IMR-90 (cell line): ENCODE data around the gene CD81. TPM values are rescaled to one million over a fixed set of nuclear protein-coding genes. Genes with fewer than 3 reads are reported as not detected.

Experiments
- ATAC-seq: fragments of 200-7000 bp; cut with Tn5 transposase; 2 replicates; pipeline ENCODE4 v1.9.1; 2020; ENCODE audit warnings: low read depth, mild to moderate bottlenecking, moderate library complexity
- BruUV-seq: library from RNA; stranded (reverse); fragments of 400-500 nt; replicated peaks from 2 replicates; lab custom pipeline; 2021; lab: Mats Ljungman, UMichigan
- CTCF ChIA-PET: fragments of 300-600 bp; formaldehyde crosslinking; extraction: SDS; loops from one replicate; lab custom pipeline; 2021; ENCODE audit warnings: antibody characterized with exemption; lab: Yijun Ruan, JAX
- POLR2A ChIA-PET: fragments of 300-600 bp; sonication (Branson Sonifier 250); formaldehyde crosslinking; loops from one replicate; lab custom pipeline; 2022; ENCODE audit warnings: antibody characterized with exemption; ENCODE audit not compliant: unreplicated experiment; lab: Charles Lee
- DNase-seq: peaks from one replicate; pipeline ENCODE4 v3.0.0; 2013
- H2AFZ ChIP-seq: replicated peaks from 2 replicates; pipeline ENCODE3; 2013; ENCODE audit warnings: low read length, mild to moderate bottlenecking; ENCODE audit not compliant: poor library complexity
- H2AK5ac ChIP-seq: 2 replicates; pipeline ENCODE4 v1.6.1; 2013; ENCODE audit warnings: low read depth, low read length, inconsistent platforms
- H2AK9ac ChIP-seq: replicated peaks from 2 replicates; pipeline ENCODE3; 2013; ENCODE audit warnings: mild to moderate bottlenecking, low read depth, low read length, moderate library complexity; ENCODE audit not compliant: poor library complexity
- H2BK120ac ChIP-seq: 2 replicates; pipeline ENCODE4 v1.6.1; 2013; ENCODE audit warnings: low read depth, low read length, inconsistent platforms
- H2BK15ac ChIP-seq: 3 replicates; pipeline ENCODE4 v1.6.1; 2013; ENCODE audit warnings: low read depth, low read length, inconsistent platforms
- H2BK20ac ChIP-seq: 2 replicates; pipeline ENCODE4 v1.6.1; 2013; ENCODE audit warnings: low read depth, mild to moderate bottlenecking, inconsistent platforms, low read length, moderate library complexity
- H2BK5ac ChIP-seq: 2 replicates; pipeline ENCODE4 v1.6.1; 2013; ENCODE audit warnings: mild to moderate bottlenecking, low read depth, low read length, inconsistent platforms; ENCODE audit not compliant: poor library complexity, severe bottlenecking
- H3K14ac ChIP-seq: replicated peaks from 2 replicates; pipeline ENCODE4 v1.6.1; 2013; ENCODE audit warnings: low read depth, low read length, inconsistent platforms
- H3K18ac ChIP-seq: 2 replicates; pipeline ENCODE4 v1.6.1; 2013; ENCODE audit warnings: low read depth, low read length, control low read depth
- H3K23ac ChIP-seq: 2 replicates; pipeline ENCODE4 v1.6.1; 2013; ENCODE audit warnings: low read depth, low read length, inconsistent platforms
- H3K27ac ChIP-seq: 2 replicates; pipeline ENCODE4 v1.5.1; 2013; ENCODE audit warnings: mild to moderate bottlenecking, control low read depth, low read length; ENCODE audit not compliant: insufficient read depth
- H3K27me3 ChIP-seq: 2 replicates; pipeline ENCODE4 v1.6.1; 2013; ENCODE audit warnings: low read length; ENCODE audit not compliant: control insufficient read depth, insufficient read depth
- H3K36me3 ChIP-seq: 2 replicates; pipeline ENCODE4 v1.6.1; 2013; ENCODE audit warnings: low read length, mixed read lengths; ENCODE audit not compliant: control insufficient read depth, insufficient read depth
- H3K4ac ChIP-seq: 2 replicates; pipeline ENCODE4 v1.6.1; 2013; ENCODE audit warnings: low read depth, low read length, inconsistent platforms
- H3K4me1 ChIP-seq: 2 replicates; pipeline ENCODE4 v1.6.1; 2013; ENCODE audit warnings: low read length, mixed read lengths; ENCODE audit not compliant: control insufficient read depth, insufficient read depth
- H3K4me2 ChIP-seq: 2 replicates; pipeline ENCODE4 v1.6.1; 2013; ENCODE audit warnings: low read depth, mild to moderate bottlenecking, control low read depth, low read length, moderate library complexity
- H3K4me3 ChIP-seq: 2 replicates; pipeline ENCODE4 v1.5.1; 2013; ENCODE audit warnings: low read depth, mild to moderate bottlenecking, control low read depth, low read length, moderate library complexity; ENCODE audit not compliant: insufficient read depth
- H3K56ac ChIP-seq: 2 replicates; pipeline ENCODE4 v1.6.1; 2013; ENCODE audit warnings: low read length, inconsistent platforms; ENCODE audit not compliant: insufficient read depth; ENCODE audit errors: extremely low read depth
- H3K79me1 ChIP-seq, 2 experiments: 2 replicates each; pipeline ENCODE4 v1.6.1; 2013; ENCODE audit warnings: low read length in 2 of 2, inconsistent platforms in 1 of 2, low read depth in 1 of 2
- H3K9ac ChIP-seq: 2 replicates; pipeline ENCODE4 v1.6.1; 2013; ENCODE audit warnings: low read depth, low read length, control low read depth
- H3K9me1 ChIP-seq: 2 replicates; pipeline ENCODE4 v1.6.1; 2013; ENCODE audit warnings: low read length, inconsistent platforms; ENCODE audit not compliant: insufficient read depth
- H3K9me3 ChIP-seq: 2 replicates; pipeline ENCODE4 v1.6.1; 2013; ENCODE audit warnings: low read length; ENCODE audit not compliant: control insufficient read depth, insufficient read depth
- H4K20me1 ChIP-seq: 2 replicates; pipeline ENCODE4 v1.6.1; 2013; ENCODE audit warnings: low read length, inconsistent platforms; ENCODE audit not compliant: insufficient read depth
- H4K5ac ChIP-seq: 2 replicates; pipeline ENCODE4 v1.6.1; 2013; ENCODE audit warnings: mild to moderate bottlenecking, low read depth, low read length, control low read depth
- H4K8ac ChIP-seq, 2 experiments: 2 replicates each; pipeline ENCODE4 v1.6.1; 2013; ENCODE audit warnings: low read depth in 2 of 2, low read length in 2 of 2, control low read depth in 1 of 2, inconsistent platforms in 1 of 2
- H4K91ac ChIP-seq: 2 replicates; pipeline ENCODE4 v1.6.1; 2013; ENCODE audit warnings: low read depth, low read length, inconsistent platforms; ENCODE audit not compliant: insufficient read depth
- BHLHE40 ChIP-seq: fragments of 150-350 bp; IDR thresholded peaks from 2 replicates; pipeline ENCODE4 v1.6.1; 2016; ENCODE audit warnings: mild to moderate bottlenecking, low read depth, low read length
- CEBPB ChIP-seq: IDR thresholded peaks from 2 replicates; pipeline ENCODE4 v1.6.1; 2012; ENCODE audit warnings: low read depth, low read length, improper control_type of control experiment
- FOS ChIP-seq: fragments of 150-350 bp; IDR thresholded peaks from 2 replicates; pipeline ENCODE4 v1.6.1; 2016; ENCODE audit warnings: low read depth, low read length
- NFE2L2 ChIP-seq: fragments of 150-350 bp; IDR thresholded peaks from 2 replicates; pipeline ENCODE4 v1.6.1; 2016; ENCODE audit warnings: low read depth, mild to moderate bottlenecking, low read length
- RAD21 ChIP-seq: IDR thresholded peaks from 2 replicates; pipeline ENCODE4 v1.6.1; 2012; ENCODE audit warnings: low read length, improper control_type of control experiment
- RCOR1 ChIP-seq: IDR thresholded peaks from 2 replicates; pipeline ENCODE4 v1.6.1; 2012; ENCODE audit warnings: mild to moderate bottlenecking, low read length, improper control_type of control experiment; ENCODE audit not compliant: insufficient replicate concordance
- WGBS, 2 experiments: methylation state at CpG; one replicate each; pipeline versions ENCODE4 v1.1.5 to v1.1.7; 2013; ENCODE audit warnings: missing lambda C conversion rate in 2 of 2; ENCODE audit not compliant: insufficient read length in 1 of 2; ENCODE audit errors: extremely low coverage in 2 of 2; 5-methylcytosine and 5-hydroxymethylcytosine counted together
- dilution Hi-C: fragments of 300-500 bp; cut with HindIII; formaldehyde crosslinking; loops from one replicate; pipeline ENCODE4 v1.14.3; 2018; ENCODE audit warnings: low sequenced_read_pairs; ENCODE audit not compliant: unreplicated experiment
- in situ Hi-C: fragments of 300-500 bp; cut with MboI; formaldehyde crosslinking; loops from 3 replicates; pipeline ENCODE4 v1.14.3; 2019; ENCODE audit warnings: low sequenced_read_pairs, inconsistent platforms, mixed read lengths
- intact Hi-C: fragments of 100-400 bp; cut with micrococcal nuclease; formaldehyde crosslinking; loops from 2 replicates; pipeline ENCODE4 v1.10.0; 2022
- microRNA-seq, 2 experiments: library from miRNA; stranded (forward) in 1 of 2; unstranded in 1 of 2; fragments of 10-50 nt in 1 of 2; fragments of <30 nt in 1 of 2; gene quantifications in 1 of 2; microRNA quantifications in 1 of 2; one replicate each; pipeline versions ENCODE3 to v1.1.0; 2013 to 2020; ENCODE audit not compliant: insufficient read depth in 1 of 2, insufficient read length in 1 of 2, unreplicated experiment in 1 of 2
- polyA plus RNA-seq, 3 experiments: library from polyadenylated mRNA; depleted of rRNA; stranded (reverse); fragments of >200 nt; gene quantifications; 2 replicates each; pipeline ENCODE4 v1.2.3, GENCODE V29; 2012; ENCODE audit warnings: low replicate concordance in 1 of 3
- small RNA-seq, 5 experiments: library from RNA; depleted of rRNA; stranded (forward); fragments of <200 nt; gene quantifications; one replicate each; pipeline ENCODE3, GENCODE V24; 2012
- total RNA-seq: library from RNA; depleted of rRNA; stranded (reverse); fragments of >200 nt; gene quantifications from 2 replicates; pipeline ENCODE4 v1.2.3, GENCODE V29; 2012; rRNA removed
- TF ChIP-seq, protein P1 (sequence below): fragments of 150-350 bp; IDR thresholded peaks from 2 replicates; pipeline ENCODE4 v1.6.1; 2016; ENCODE audit warnings: low read depth, mild to moderate bottlenecking, low read length, moderate library complexity, borderline replicate concordance

The CD81 gene
- total and polyA plus RNA-seq, 2 of the 4 experiments (the other 2 are of a cell fraction): 159 to 689 TPM

DNA sequence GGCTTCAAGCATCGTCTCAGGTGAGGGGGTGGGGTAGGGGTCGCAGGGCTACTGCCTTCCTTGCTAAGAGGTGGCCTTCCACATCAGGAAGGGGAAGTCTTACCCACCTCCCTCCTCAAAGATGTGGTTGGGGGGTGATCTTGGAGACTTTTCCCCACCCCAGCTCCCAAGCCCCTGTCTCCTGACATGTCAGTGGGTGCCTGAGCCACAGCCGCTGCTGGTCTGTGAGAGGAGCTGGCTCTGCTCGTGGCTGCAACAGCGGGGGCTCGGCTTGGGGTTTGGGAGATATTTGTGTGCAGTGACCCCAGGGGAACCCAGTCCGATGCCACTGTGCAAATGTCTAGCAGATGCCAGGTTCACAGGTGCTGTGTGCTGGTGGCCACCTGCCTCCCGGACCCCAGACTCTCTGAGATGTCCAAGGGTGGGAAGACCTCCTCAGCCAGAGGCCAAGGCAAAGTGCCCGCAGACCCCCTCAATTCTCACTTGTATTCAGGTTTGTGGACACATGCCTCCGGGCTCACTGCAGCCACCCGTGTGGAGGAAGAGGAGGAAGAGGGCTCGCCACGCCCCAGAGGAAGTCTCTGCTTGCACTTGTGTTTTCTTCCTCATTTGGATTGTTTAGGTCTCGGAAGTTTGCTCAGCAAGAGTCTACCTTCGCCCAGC is 69.6 kb downstream of the CD81 start:
- ATAC-seq (no peak), DNase-seq (no peak)
- no peaks in the 10 kb centered on the region for H4K20me1 ChIP-seq
- WGBS, 2 experiments: 90% methylated on average over 2 of the region's 15 CpGs; no CpG with 5 or more reads in 1 of the 2 experiments
- no peak overlapping the region for H4K5ac ChIP-seq
- H2AK9ac ChIP-seq: no peak overlapping the region
- no peak overlapping the region for H3K23ac ChIP-seq
- in situ Hi-C loops (no loop called here), dilution Hi-C loops (no loop called here), intact Hi-C loops (no loop called here)
- no peak for TF ChIP-seq RAD21
- TF ChIP-seq RCOR1: no peak
- no peak for TF ChIP-seq CEBPB
- TF ChIP-seq BHLHE40: no peak
- TF ChIP-seq, protein P1, sequence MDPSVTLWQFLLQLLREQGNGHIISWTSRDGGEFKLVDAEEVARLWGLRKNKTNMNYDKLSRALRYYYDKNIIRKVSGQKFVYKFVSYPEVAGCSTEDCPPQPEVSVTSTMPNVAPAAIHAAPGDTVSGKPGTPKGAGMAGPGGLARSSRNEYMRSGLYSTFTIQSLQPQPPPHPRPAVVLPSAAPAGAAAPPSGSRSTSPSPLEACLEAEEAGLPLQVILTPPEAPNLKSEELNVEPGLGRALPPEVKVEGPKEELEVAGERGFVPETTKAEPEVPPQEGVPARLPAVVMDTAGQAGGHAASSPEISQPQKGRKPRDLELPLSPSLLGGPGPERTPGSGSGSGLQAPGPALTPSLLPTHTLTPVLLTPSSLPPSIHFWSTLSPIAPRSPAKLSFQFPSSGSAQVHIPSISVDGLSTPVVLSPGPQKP: no peak
- no peak for TF ChIP-seq NFE2L2
- no peak for TF ChIP-seq FOS
- H2BK20ac ChIP-seq: no peak overlapping the region
- H2BK120ac ChIP-seq: no peak overlapping the region
- H2BK5ac ChIP-seq: no peak overlapping the region
- H3K4me1 ChIP-seq: no peaks in the 10 kb centered on the region
- H2AK5ac ChIP-seq: no peak overlapping the region
- H3K4ac ChIP-seq: no peak overlapping the region
- CTCF ChIA-PET: no interaction called here
- H3K4me3 ChIP-seq: no peak overlapping the region
- no peak overlapping the region for H2AFZ ChIP-seq
- no TSS peak for BruUV-seq
- H3K56ac ChIP-seq: no peak overlapping the region
- no peak overlapping the region for H3K14ac ChIP-seq
- H3K27me3 ChIP-seq: peaks cover 61% of the 10 kb centered on the region
- H3K18ac ChIP-seq: no peak overlapping the region
- no peak overlapping the region for H4K91ac ChIP-seq
- no peak overlapping the region for H3K9ac ChIP-seq
- no peaks in the 10 kb centered on the region; the same call in 1 of the 2 replicates for H3K9me3 ChIP-seq
- H3K36me3 ChIP-seq: no peaks in the 10 kb centered on the region
- H3K27ac ChIP-seq: no peak overlapping the region
- H2BK15ac ChIP-seq: no peak overlapping the region
- no peaks in the 10 kb centered on the region for H3K79me1 ChIP-seq
- H3K4me2 ChIP-seq: no peak overlapping the region
- no peak overlapping the region for H4K8ac ChIP-seq
- POLR2A ChIA-PET: no interaction called here
- H3K9me1 ChIP-seq: no peaks in the 10 kb centered on the region

Small RNA genes lying within 50 kb of the gene (microRNA-seq; reads per million reads assigned to microRNA genes)
- not detected for gene RF00019 (ENCODE audit: insufficient read depth, insufficient read length)

Small RNA genes lying within 50 kb of the gene (small RNA-seq; reads per million reads assigned to genes)
- gene RF00019: 0 reads per million in 5 experiments

Other genes with a start within 250 kb of the CD81 start
- 2.3 and 5.0 TPM in 2 replicates for gene IGF2, start 237.9 kb upstream of the CD81 start, total RNA-seq
- gene IGF2, start 237.9 kb upstream of the CD81 start, polyA plus RNA-seq (2012; rRNA removed): 17.5 and 21.8 TPM in 2 replicates
- not detected in 2 replicates for gene INS, start 216.1 kb upstream of the CD81 start, total RNA-seq
- not detected in 2 replicates for gene INS, start 216.1 kb upstream of the CD81 start, polyA plus RNA-seq (2012; rRNA removed)
- not detected in 2 replicates for gene TH, start 205.5 kb upstream of the CD81 start, total RNA-seq
- gene TH, start 205.5 kb upstream of the CD81 start, polyA plus RNA-seq (2012; rRNA removed): 0.06 and 0.10 TPM in 2 replicates
- gene ASCL2, start 106.7 kb upstream of the CD81 start, total RNA-seq: not detected in 2 replicates
- not detected in 2 replicates for gene ASCL2, start 106.7 kb upstream of the CD81 start, polyA plus RNA-seq (2012; rRNA removed)
- gene C11orf21, start 75.4 kb upstream of the CD81 start, total RNA-seq: not detected in 2 replicates
- not detected in 2 replicates for gene C11orf21, start 75.4 kb upstream of the CD81 start, polyA plus RNA-seq (2012; rRNA removed)
- not detected in 2 replicates for gene TSPAN32, start 75.3 kb upstream of the CD81 start, total RNA-seq
- 0.07 TPM in 1 of 2 replicates, not detected in the other for gene TSPAN32, start 75.3 kb upstream of the CD81 start, polyA plus RNA-seq (2012; rRNA removed)
- 40.0 and 45.3 TPM in 2 replicates for gene TSSC4, start 23.4 kb downstream of the CD81 start, total RNA-seq
- 34.9 and 43.2 TPM in 2 replicates for gene TSSC4, start 23.4 kb downstream of the CD81 start, polyA plus RNA-seq (2012; rRNA removed)
- not detected in 2 replicates for gene TRPM5, start 67.2 kb downstream of the CD81 start, total RNA-seq
- gene TRPM5, start 67.2 kb downstream of the CD81 start, polyA plus RNA-seq (2012; rRNA removed): not detected in 2 replicates
- not detected in 2 replicates for gene KCNQ1, start 67.7 kb downstream of the CD81 start, total RNA-seq
- gene KCNQ1, start 67.7 kb downstream of the CD81 start, polyA plus RNA-seq (2012; rRNA removed): 0.07 TPM in 1 of 2 replicates, not detected in the other